Naive thymus-derived CD4-positive, alpha-beta T cell (primary cell): ENCODE measurements around the gene NRG3. TPM values are rescaled to one million over a fixed set of nuclear protein-coding genes. Genes with fewer than 3 reads are reported as not detected.

Experiments used
- ATAC-seq: fragments of 150-1000 bp; cut with Tn5 transposase; 2 replicates; pipeline ENCODE4 v1.10.0; 2021; ENCODE audit warnings: mild to moderate bottlenecking, moderate library complexity
- CTCF ChIA-PET: fragments of 350-600 bp; sonication (Branson Sonifier 250); formaldehyde crosslinking; loops from one replicate; lab custom pipeline; 2021; ENCODE audit warnings: antibody characterized with exemption; lab: Charles Lee
- POLR2A ChIA-PET: fragments of 350-600 bp; sonication (Branson Sonifier 250); formaldehyde crosslinking; loops from one replicate; lab custom pipeline; 2021; ENCODE audit warnings: antibody characterized with exemption, inconsistent platforms; lab: Charles Lee
- DNase-seq, 9 donors: peaks; one replicate each; pipeline versions ENCODE4 v3.0.0 to v3.0.0-alpha.2; 2020 to 2022; ENCODE audit warnings: mixed read lengths in 1 of 9
- H3K27ac ChIP-seq: one replicate; pipeline ENCODE4 v1.7.0; 2013; ENCODE audit warnings: mild to moderate bottlenecking, low read depth, low read length, moderate library complexity
- H3K27me3 ChIP-seq, 2 donors: one replicate each; pipeline ENCODE4 v1.7.0; 2013; ENCODE audit warnings: low read length in 2 of 2, mild to moderate bottlenecking in 2 of 2, moderate library complexity in 2 of 2; ENCODE audit not compliant: control insufficient read depth in 2 of 2, insufficient read depth in 2 of 2
- H3K36me3 ChIP-seq, 3 experiments: 1 replicate in 2 of 3; 2 replicates in 1 of 3; pipeline ENCODE4 v1.7.0; 2013; ENCODE audit warnings: low read length in 3 of 3, mild to moderate bottlenecking in 3 of 3, moderate library complexity in 1 of 3; ENCODE audit not compliant: insufficient read depth in 3 of 3, control insufficient read depth in 2 of 3
- H3K4me1 ChIP-seq, 2 donors: one replicate each; pipeline ENCODE4 v1.7.0; 2013; ENCODE audit warnings: low read length in 2 of 2, mild to moderate bottlenecking in 2 of 2, moderate library complexity in 1 of 2; ENCODE audit not compliant: control insufficient read depth in 2 of 2, insufficient read depth in 2 of 2
- H3K4me3 ChIP-seq: 2 replicates; pipeline ENCODE4 v1.7.0; 2013; ENCODE audit warnings: mild to moderate bottlenecking, low read length
- H3K9me3 ChIP-seq, 3 experiments: 1 replicate in 2 of 3; 2 replicates in 1 of 3; pipeline ENCODE4 v1.7.0; 2013; ENCODE audit warnings: low read length in 3 of 3; ENCODE audit not compliant: control insufficient read depth in 2 of 3
- H3K27ac Mint-ChIP-seq, 9 donors: one replicate each; pipeline ENCODE4 v1.8.0; 2020 to 2022; ENCODE audit warnings: mixed read lengths in 9 of 9, mild to moderate bottlenecking in 8 of 9, moderate library complexity in 5 of 9, inconsistent platforms in 2 of 9
- H3K27me3 Mint-ChIP-seq, 5 donors: one replicate each; pipeline ENCODE4 v1.8.0; 2021 to 2022; ENCODE audit warnings: mixed read lengths in 5 of 5, mild to moderate bottlenecking in 1 of 5
- H3K36me3 Mint-ChIP-seq, 5 donors: one replicate each; pipeline ENCODE4 v1.8.0; 2020 to 2022; ENCODE audit warnings: mixed read lengths in 5 of 5, mild to moderate bottlenecking in 3 of 5, inconsistent platforms in 1 of 5
- H3K4me1 Mint-ChIP-seq, 7 donors: one replicate each; pipeline ENCODE4 v1.8.0; 2020 to 2022; ENCODE audit warnings: mixed read lengths in 7 of 7, mild to moderate bottlenecking in 3 of 7, inconsistent platforms in 1 of 7
- H3K4me3 Mint-ChIP-seq, 10 donors: one replicate each; pipeline ENCODE4 v1.8.0; 2020 to 2022; ENCODE audit warnings: mild to moderate bottlenecking in 10 of 10, mixed read lengths in 10 of 10, moderate library complexity in 6 of 10, inconsistent platforms in 2 of 10
- H3K9me3 Mint-ChIP-seq, 11 donors: one replicate each; pipeline ENCODE4 v1.8.0; 2020 to 2022; ENCODE audit warnings: mixed read lengths in 11 of 11, mild to moderate bottlenecking in 4 of 11, inconsistent platforms in 1 of 11, moderate library complexity in 1 of 11
- intact Hi-C, 2 donors: fragments of 100-400 bp; cut with micrococcal nuclease; formaldehyde crosslinking; loops; one replicate each; pipeline ENCODE4 v1.15.1; 2023
- polyA plus RNA-seq, 2 donors: library from polyadenylated mRNA; unstranded; fragments of 300-500 nt; fragmentation: Illumina TruSeq; gene quantifications; one replicate each; pipeline ENCODE4 v1.2.3, GENCODE V29; 2021
- total RNA-seq, 6 experiments: library from RNA in 5 of 6; stranded (reverse) in 5 of 6; gene quantifications; 1 replicate in 5 of 6; 2 replicates in 1 of 6; pipeline ENCODE4 v1.2.3 and lab custom pipeline; 2021 to 2026

NRG3 gene
- total and polyA plus RNA-seq, 7 experiments from 2014 or later: not detected

- no peak for ATAC-seq
Observed at GRCh38 chr10:82496114-82496513, 621.1 kb downstream of the NRG3 start.

GRCh38 chr10:82497439-82497838 lies 622.4 kb downstream of the NRG3 start:
- CTCF ChIA-PET: no interaction called here
- peaks cover 0 to 4% (median 0%) of the 10 kb centered on the region in 5 donors for H3K36me3 Mint-ChIP-seq
- H3K4me3 ChIP-seq: no peak overlapping the region
- H3K27ac Mint-ChIP-seq: no peak overlapping the region
- H3K27me3 Mint-ChIP-seq: no peaks in the 10 kb centered on the region
- no peak overlapping the region for H3K4me3 Mint-ChIP-seq
- H3K27ac ChIP-seq: no peak overlapping the region
- no peaks in the 10 kb centered on the region for H3K9me3 ChIP-seq
- POLR2A ChIA-PET: no interaction called here
- DNase-seq: no peak
- H3K4me1 ChIP-seq: no peaks in the 10 kb centered on the region
- no peaks in the 10 kb centered on the region for H3K36me3 ChIP-seq
- no peak for ATAC-seq
- H3K4me1 Mint-ChIP-seq: no peaks in the 10 kb centered on the region
- intact Hi-C loops: no loop called here
- peaks cover 0 to 22% (median 10%) of the 10 kb centered on the region in 11 donors for H3K9me3 Mint-ChIP-seq
- no peaks in the 10 kb centered on the region for H3K27me3 ChIP-seq

More at GRCh38 chr10:82496114-82496513, 621.1 kb downstream of the NRG3 start:
- Mint-ChIP-seq H3K27ac (no peak overlapping the region), H3K27me3 (no peaks in the 10 kb centered on the region), H3K4me1 (no peaks in the 10 kb centered on the region), H3K36me3 (peaks cover 0 to 4% (median 0%) of the 10 kb centered on the region in 5 donors), H3K9me3 (peaks cover 0 to 28% (median 10%) of the 10 kb centered on the region in 11 donors), H3K4me3 (no peak overlapping the region)
- H3K27me3 ChIP-seq: no peaks in the 10 kb centered on the region
- no peaks in the 10 kb centered on the region for H3K36me3 ChIP-seq
- H3K4me3 ChIP-seq: no peak overlapping the region
- H3K27ac ChIP-seq: no peak overlapping the region
- DNase-seq: no peak
- intact Hi-C loops: no loop called here
- ChIA-PET CTCF (no interaction called here), POLR2A (no interaction called here)
- H3K9me3 ChIP-seq: no peaks in the 10 kb centered on the region
- no peaks in the 10 kb centered on the region for H3K4me1 ChIP-seq

- no peaks in the 10 kb centered on the region for H3K27me3 ChIP-seq
- Mint-ChIP-seq H3K4me1 (no peaks in the 10 kb centered on the region), H3K27ac (no peak overlapping the region), H3K27me3 (no peaks in the 10 kb centered on the region), H3K9me3 (peaks cover 0 to 22% (median 9%) of the 10 kb centered on the region in 11 donors), H3K4me3 (no peak overlapping the region), H3K36me3 (peaks cover 0 to 4% (median 0%) of the 10 kb centered on the region in 5 donors)
- DNase-seq (no peak), ATAC-seq (no peak)
- no peaks in the 10 kb centered on the region for H3K36me3 ChIP-seq
- no peak overlapping the region for H3K4me3 ChIP-seq
- intact Hi-C loops: no loop called here
- no peak overlapping the region for H3K27ac ChIP-seq
- H3K4me1 ChIP-seq: no peaks in the 10 kb centered on the region
- ChIA-PET CTCF (no interaction called here), POLR2A (no interaction called here)
- no peaks in the 10 kb centered on the region for H3K9me3 ChIP-seq
Observed at GRCh38 chr10:82498976-82499375, 624.0 kb downstream of the NRG3 start.

GRCh38 chr10:82505009-82505408 lies 630.0 kb downstream of the NRG3 start:
- POLR2A ChIA-PET: interaction anchor here (0.7 kb wide), 1 partner anchor 27 kb away, joined by 3 read pairs; no protein-coding TSS in a partner anchor
- Mint-ChIP-seq H3K27ac (no peak overlapping the region), H3K36me3 (no peaks in the 10 kb centered on the region), H3K4me3 (no peak overlapping the region), H3K4me1 (no peaks in the 10 kb centered on the region), H3K9me3 (peaks cover 0 to 15% (median 4%) of the 10 kb centered on the region in 11 donors), H3K27me3 (no peaks in the 10 kb centered on the region)
- Histone ChIP-seq H3K9me3 (no peaks in the 10 kb centered on the region), H3K36me3 (no peaks in the 10 kb centered on the region), H3K27me3 (no peaks in the 10 kb centered on the region), H3K4me1 (no peaks in the 10 kb centered on the region), H3K27ac (no peak overlapping the region), H3K4me3 (no peak overlapping the region)
- intact Hi-C loops: no loop called here
- CTCF ChIA-PET: no interaction called here
- no peak for DNase-seq
- no peak for ATAC-seq

- H3K36me3 Mint-ChIP-seq: no peaks in the 10 kb centered on the region
- H3K9me3 Mint-ChIP-seq: peaks cover 0 to 12% (median 4%) of the 10 kb centered on the region in 11 donors
- no peak overlapping the region for H3K27ac Mint-ChIP-seq
- Histone ChIP-seq H3K27ac (no peak overlapping the region), H3K36me3 (no peaks in the 10 kb centered on the region), H3K4me3 (no peak overlapping the region), H3K4me1 (no peaks in the 10 kb centered on the region), H3K9me3 (no peaks in the 10 kb centered on the region), H3K27me3 (no peaks in the 10 kb centered on the region)
- no peak for ATAC-seq
- no peaks in the 10 kb centered on the region for H3K4me1 Mint-ChIP-seq
- no peaks in the 10 kb centered on the region for H3K27me3 Mint-ChIP-seq
- POLR2A ChIA-PET: no interaction called here
- CTCF ChIA-PET: no interaction called here
- intact Hi-C loops: no loop called here
- DNase-seq: no peak
- no peak overlapping the region for H3K4me3 Mint-ChIP-seq
Observed at GRCh38 chr10:82506680-82507376, 631.8 kb downstream of the NRG3 start.

- ChIA-PET POLR2A (no interaction called here), CTCF (no interaction called here)
- Mint-ChIP-seq H3K4me3 (no peak overlapping the region), H3K9me3 (peaks cover 0 to 16% (median 2%) of the 10 kb centered on the region in 11 donors), H3K27me3 (no peaks in the 10 kb centered on the region), H3K36me3 (no peaks in the 10 kb centered on the region), H3K27ac (no peak overlapping the region), H3K4me1 (no peaks in the 10 kb centered on the region)
- Histone ChIP-seq H3K36me3 (no peaks in the 10 kb centered on the region), H3K27me3 (no peaks in the 10 kb centered on the region), H3K4me3 (no peak overlapping the region), H3K9me3 (no peaks in the 10 kb centered on the region), H3K27ac (no peak overlapping the region), H3K4me1 (no peaks in the 10 kb centered on the region)
- no peak for DNase-seq
- ATAC-seq: no peak
- intact Hi-C loops: no loop called here
Observed at GRCh38 chr10:82515256-82515655, 640.3 kb downstream of the NRG3 start.

- ChIA-PET CTCF (no interaction called here), POLR2A (no interaction called here)
- Histone ChIP-seq H3K4me1 (no peaks in the 10 kb centered on the region), H3K36me3 (no peaks in the 10 kb centered on the region), H3K27ac (no peak overlapping the region), H3K4me3 (no peak overlapping the region), H3K9me3 (no peaks in the 10 kb centered on the region), H3K27me3 (no peaks in the 10 kb centered on the region)
- no peak for ATAC-seq
- DNase-seq: no peak
- no peaks in the 10 kb centered on the region for H3K27me3 Mint-ChIP-seq
- peaks cover 0 to 8% (median 0%) of the 10 kb centered on the region in 11 donors for H3K9me3 Mint-ChIP-seq
- no peaks in the 10 kb centered on the region for H3K4me1 Mint-ChIP-seq
- peak overlapping the region in 1 of 9 donors; percentile 6 for H3K27ac Mint-ChIP-seq
- no peak overlapping the region for H3K4me3 Mint-ChIP-seq
- no peaks in the 10 kb centered on the region for H3K36me3 Mint-ChIP-seq
- intact Hi-C loops: no loop called here
Observed at GRCh38 chr10:82529062-82529461, 654.1 kb downstream of the NRG3 start.
